ENCODE data around the gene TTI1. TPM values are rescaled to one million over a fixed set of nuclear protein-coding genes. Genes with fewer than 3 reads are reported as not detected.

Gene TTI1
- total RNA-seq, 2 donors from 2014 or later, result 30.8 to 53.1 TPM

DNA sequence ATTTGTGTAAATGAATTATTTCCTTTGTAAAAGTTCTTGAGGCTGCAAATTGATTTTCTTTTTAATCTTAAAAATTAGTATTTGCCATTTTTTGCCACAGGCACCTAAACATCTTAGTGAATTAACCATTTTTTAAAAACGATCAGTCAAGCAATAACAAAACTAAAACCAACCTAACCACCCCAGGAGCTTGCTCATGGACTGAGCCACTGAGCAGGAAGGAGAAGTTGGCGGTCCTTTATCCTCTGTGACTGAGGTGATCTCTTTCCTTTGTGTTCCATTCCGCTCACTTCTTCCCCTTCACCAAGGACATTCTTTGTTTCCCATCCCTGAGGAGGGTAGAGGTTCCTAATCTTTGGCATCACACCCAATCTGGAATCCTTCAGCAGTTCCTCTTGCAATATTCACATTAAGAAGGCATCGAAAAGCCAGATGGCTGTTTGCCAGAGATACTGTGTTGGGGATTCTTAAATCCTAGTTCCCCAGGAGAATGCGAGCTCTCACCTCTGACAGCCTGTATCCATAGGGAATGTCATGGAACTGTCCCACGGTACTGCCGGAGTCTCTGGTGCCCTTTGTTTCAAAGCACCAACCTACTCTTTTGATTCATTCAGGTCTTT is 30.8 kb upstream of the TTI1 start:
- no peak for ATAC-seq
- Mint-ChIP-seq H3K9me3 (no peaks in the 10 kb centered on the region), H3K36me3 (peaks cover 17% of the 10 kb centered on the region), H3K27ac (peak overlapping the region in 1 of 2 donors; percentile 36), H3K4me3 (no peak overlapping the region), H3K4me1 (ENCODE audit: low read depth in 2 of 2) (no peaks in the 10 kb centered on the region), H3K27me3 (no peaks in the 10 kb centered on the region)
- DNase-seq (ENCODE audit: low spot score), result no peak

GRCh38 chr20:38062890-38063289 is 29.6 kb upstream of the TTI1 start:
- Mint-ChIP-seq H3K4me1 (ENCODE audit: low read depth in 2 of 2) (no peaks in the 10 kb centered on the region), H3K27me3 (no peaks in the 10 kb centered on the region), H3K27ac (no peak overlapping the region), H3K4me3 (no peak overlapping the region), H3K9me3 (no peaks in the 10 kb centered on the region), H3K36me3 (peaks cover 14% of the 10 kb centered on the region)
- ATAC-seq (no peak), DNase-seq (ENCODE audit: low spot score) (no peak)

- DNase-seq (ENCODE audit: low spot score), result no peak
- H3K27ac Mint-ChIP-seq, result peak overlapping the region in 1 of 2 donors; percentile 29
- H3K4me1 Mint-ChIP-seq (ENCODE audit: low read depth in 2 of 2), result peaks cover 6 to 12% of the 10 kb centered on the region in 2 donors
- no peak for ATAC-seq
- H3K9me3 Mint-ChIP-seq, result no peaks in the 10 kb centered on the region
- H3K27me3 Mint-ChIP-seq, result no peaks in the 10 kb centered on the region
- no peak overlapping the region for H3K4me3 Mint-ChIP-seq
- H3K36me3 Mint-ChIP-seq, result peaks cover 5% of the 10 kb centered on the region
Observed at GRCh38 chr20:38061109-38061508, 27.9 kb upstream of the TTI1 start.

DNA sequence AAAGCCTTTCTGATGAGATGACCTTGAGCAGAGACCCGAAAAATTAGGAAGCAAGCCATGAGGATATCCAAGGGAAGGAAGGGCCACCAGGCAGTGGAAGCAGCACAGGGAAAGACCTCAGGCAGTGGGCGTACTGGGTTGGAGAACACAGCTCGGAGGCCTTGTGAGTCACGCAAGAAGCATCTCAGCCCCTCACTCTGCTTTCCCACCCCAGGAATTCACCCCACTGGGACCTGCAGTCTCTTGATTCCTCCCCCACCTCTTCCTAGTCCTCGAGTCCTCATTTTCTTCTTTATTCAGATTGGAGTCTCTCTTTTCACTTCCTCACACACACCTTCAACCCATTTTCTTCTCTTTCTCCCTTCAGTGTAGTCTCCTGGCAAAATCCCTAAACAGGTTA is 27.3 kb upstream of the TTI1 start:
- Mint-ChIP-seq H3K4me3 (no peak overlapping the region), H3K9me3 (no peaks in the 10 kb centered on the region), H3K36me3 (no peaks in the 10 kb centered on the region), H3K4me1 (ENCODE audit: low read depth in 2 of 2) (peaks cover 9 to 12% of the 10 kb centered on the region in 2 donors), H3K27ac (peak overlapping the region in 1 of 2 donors; percentile 29), H3K27me3 (no peaks in the 10 kb centered on the region)
- DNase-seq (ENCODE audit: low spot score) (no peak), ATAC-seq (no peak)

- DNase-seq (ENCODE audit: low spot score), result no peak
- H3K36me3 Mint-ChIP-seq, result no peaks in the 10 kb centered on the region
- H3K4me3 Mint-ChIP-seq, result no peak overlapping the region
- no peak overlapping the region for H3K27ac Mint-ChIP-seq
- no peaks in the 10 kb centered on the region for H3K27me3 Mint-ChIP-seq
- no peak for ATAC-seq
- H3K4me1 Mint-ChIP-seq (ENCODE audit: low read depth in 2 of 2), result peaks cover 12% of the 10 kb centered on the region in 2 donors
- H3K9me3 Mint-ChIP-seq, result no peaks in the 10 kb centered on the region
Observed at GRCh38 chr20:38059832-38060231, 26.6 kb upstream of the TTI1 start.

GRCh38 chr20:38057351-38057972 is 24.2 kb upstream of the TTI1 start:
- Mint-ChIP-seq H3K27me3 (no peaks in the 10 kb centered on the region), H3K9me3 (no peaks in the 10 kb centered on the region), H3K4me3 (no peak overlapping the region), H3K4me1 (ENCODE audit: low read depth in 2 of 2) (peaks cover 15 to 18% of the 10 kb centered on the region in 2 donors), H3K27ac (peak overlapping the region; percentile 36 to 71), H3K36me3 (no peaks in the 10 kb centered on the region)
- peak; percentile 82 to 85 for ATAC-seq
- DNase-seq (ENCODE audit: low spot score), result peak; percentile 82

DNA sequence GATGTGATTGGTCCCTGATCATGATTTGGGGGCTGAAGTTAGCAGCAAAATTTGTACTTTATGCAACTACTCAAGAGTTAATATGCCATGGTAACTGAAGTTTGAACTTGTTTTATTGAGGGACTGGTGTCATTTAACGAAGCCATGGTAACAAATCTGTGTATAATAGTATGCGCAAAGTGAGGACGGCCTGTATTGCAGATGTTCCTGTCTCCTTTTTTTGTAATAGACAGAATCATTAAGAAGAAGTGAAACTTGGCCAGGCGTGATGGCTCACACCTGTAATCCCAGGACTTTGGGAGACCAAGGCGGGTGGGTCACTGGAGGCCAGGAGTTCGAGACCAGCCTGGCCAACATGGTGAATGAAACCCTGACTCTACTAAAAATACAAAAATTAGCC is 22.6 kb upstream of the TTI1 start:
- Mint-ChIP-seq H3K27ac (no peak overlapping the region), H3K36me3 (no peaks in the 10 kb centered on the region), H3K4me1 (ENCODE audit: low read depth in 2 of 2) (peaks cover 20 to 23% of the 10 kb centered on the region in 2 donors), H3K9me3 (no peaks in the 10 kb centered on the region), H3K4me3 (no peak overlapping the region), H3K27me3 (no peaks in the 10 kb centered on the region)
- ATAC-seq (no peak), DNase-seq (ENCODE audit: low spot score) (no peak)

GRCh38 chr20:38055294-38055693 is 22.0 kb upstream of the TTI1 start:
- Mint-ChIP-seq H3K4me1 (ENCODE audit: low read depth in 2 of 2) (peaks cover 23 to 27% of the 10 kb centered on the region in 2 donors), H3K4me3 (no peak overlapping the region), H3K9me3 (no peaks in the 10 kb centered on the region), H3K27ac (no peak overlapping the region), H3K36me3 (peaks cover 3% of the 10 kb centered on the region), H3K27me3 (no peaks in the 10 kb centered on the region)
- DNase-seq (ENCODE audit: low spot score) (no peak), ATAC-seq (no peak)

DNA sequence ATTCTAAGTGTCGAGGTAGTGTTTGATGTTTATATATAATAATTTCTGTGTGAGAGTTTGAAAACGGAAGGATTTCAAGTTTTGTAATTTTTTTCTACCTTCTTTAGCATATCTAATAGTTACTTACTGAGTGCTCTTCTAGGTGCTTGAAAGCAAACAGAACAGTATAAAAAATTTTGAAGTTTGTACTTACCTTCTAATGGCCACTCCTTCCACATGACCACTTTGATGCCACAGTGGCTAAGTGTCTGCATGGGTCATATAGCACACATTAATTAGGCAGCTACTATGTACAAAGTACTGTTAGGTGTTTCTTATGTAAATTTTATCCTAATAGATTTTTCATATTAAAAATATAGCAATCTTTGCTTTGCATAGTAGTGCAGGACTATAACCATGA is 21.4 kb upstream of the TTI1 start:
- Mint-ChIP-seq H3K9me3 (no peaks in the 10 kb centered on the region), H3K36me3 (peaks cover 9% of the 10 kb centered on the region), H3K4me1 (ENCODE audit: low read depth in 2 of 2) (peaks cover 29 to 33% of the 10 kb centered on the region in 2 donors), H3K4me3 (no peak overlapping the region), H3K27ac (no peak overlapping the region), H3K27me3 (no peaks in the 10 kb centered on the region)
- DNase-seq (ENCODE audit: low spot score), result no peak
- no peak for ATAC-seq

DNA sequence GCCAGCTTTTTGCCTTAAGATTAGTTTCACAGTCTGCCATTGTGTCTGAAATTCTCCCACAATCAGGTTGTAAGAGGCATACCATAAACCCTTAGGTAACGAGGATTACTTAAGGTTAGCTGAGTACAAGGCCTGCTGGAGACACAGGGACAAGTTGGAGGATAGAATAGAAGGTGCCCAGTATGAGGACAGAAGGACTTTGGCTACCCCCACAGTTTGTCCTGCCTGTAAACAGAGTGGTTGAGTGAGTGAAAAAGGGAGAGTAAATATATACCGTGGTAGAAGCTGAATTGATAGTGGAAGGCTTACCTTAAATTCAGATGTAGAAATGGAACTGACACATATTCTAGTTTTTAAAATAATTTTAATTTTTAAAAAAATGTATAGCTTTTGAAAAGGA is 19.6 kb upstream of the TTI1 start:
- Mint-ChIP-seq H3K27ac (no peak overlapping the region), H3K27me3 (no peaks in the 10 kb centered on the region), H3K4me3 (no peak overlapping the region), H3K9me3 (no peaks in the 10 kb centered on the region), H3K4me1 (ENCODE audit: low read depth in 2 of 2) (peaks cover 30 to 35% of the 10 kb centered on the region in 2 donors), H3K36me3 (peaks cover 11% of the 10 kb centered on the region)
- ATAC-seq, result no peak
- no peak for DNase-seq (ENCODE audit: low spot score)

- Mint-ChIP-seq H3K4me3 (no peak overlapping the region), H3K27ac (peak overlapping the region; percentile 10 to 45), H3K9me3 (no peaks in the 10 kb centered on the region), H3K27me3 (no peaks in the 10 kb centered on the region), H3K4me1 (ENCODE audit: low read depth in 2 of 2) (peaks cover 33 to 34% of the 10 kb centered on the region in 2 donors), H3K36me3 (peaks cover 11% of the 10 kb centered on the region)
- no peak for ATAC-seq
- DNase-seq (ENCODE audit: low spot score), result no peak
Observed at GRCh38 chr20:38050686-38051085, 17.4 kb upstream of the TTI1 start.

GRCh38 chr20:38049800-38050199 is 16.5 kb upstream of the TTI1 start:
- peaks cover 29 to 34% of the 10 kb centered on the region in 2 donors for H3K4me1 Mint-ChIP-seq (ENCODE audit: low read depth in 2 of 2)
- peaks cover 11% of the 10 kb centered on the region for H3K36me3 Mint-ChIP-seq
- no peak overlapping the region for H3K4me3 Mint-ChIP-seq
- H3K27ac Mint-ChIP-seq, result peak overlapping the region in 1 of 2 donors; percentile 10
- DNase-seq (ENCODE audit: low spot score) (no peak), ATAC-seq (no peak)
- no peaks in the 10 kb centered on the region for H3K9me3 Mint-ChIP-seq
- H3K27me3 Mint-ChIP-seq, result no peaks in the 10 kb centered on the region

GRCh38 chr20:38046572-38046971 is 13.3 kb upstream of the TTI1 start:
- H3K4me1 Mint-ChIP-seq (ENCODE audit: low read depth in 2 of 2), result peaks cover 32 to 37% of the 10 kb centered on the region in 2 donors
- no peak for ATAC-seq
- H3K27ac Mint-ChIP-seq, result peak overlapping the region in 1 of 2 donors; percentile 1

GRCh38 chr20:38044685-38045084 is 11.4 kb upstream of the TTI1 start:
- Mint-ChIP-seq H3K27me3 (no peaks in the 10 kb centered on the region), H3K4me1 (ENCODE audit: low read depth in 2 of 2) (peaks cover 22 to 33% of the 10 kb centered on the region in 2 donors), H3K4me3 (no peak overlapping the region), H3K27ac (no peak overlapping the region), H3K36me3 (peaks cover 19% of the 10 kb centered on the region), H3K9me3 (no peaks in the 10 kb centered on the region)
- DNase-seq (ENCODE audit: low spot score), result no peak
- ATAC-seq, result no peak

More at GRCh38 chr20:38046572-38046971, 13.3 kb upstream of the TTI1 start:
- Mint-ChIP-seq H3K36me3 (peaks cover 28% of the 10 kb centered on the region), H3K4me3 (no peak overlapping the region), H3K9me3 (no peaks in the 10 kb centered on the region), H3K27me3 (no peaks in the 10 kb centered on the region)
- DNase-seq (ENCODE audit: low spot score), result no peak

All from natural killer cell treated with Interleukin-12 subunit alpha and Interleukin-12 subunit beta and Interleukin-15 and Interleukin-18, amount 100 ng/mL, for 72 hours (primary cell).